ENCODE measurements around the gene NPAS3. TPM values are rescaled to one million over a fixed set of nuclear protein-coding genes. Genes with fewer than 3 reads are reported as not detected.

Gene NPAS3
- total and polyA plus RNA-seq, 10 donors = 0.13 to 9.5 (median 2.9) TPM

DNA sequence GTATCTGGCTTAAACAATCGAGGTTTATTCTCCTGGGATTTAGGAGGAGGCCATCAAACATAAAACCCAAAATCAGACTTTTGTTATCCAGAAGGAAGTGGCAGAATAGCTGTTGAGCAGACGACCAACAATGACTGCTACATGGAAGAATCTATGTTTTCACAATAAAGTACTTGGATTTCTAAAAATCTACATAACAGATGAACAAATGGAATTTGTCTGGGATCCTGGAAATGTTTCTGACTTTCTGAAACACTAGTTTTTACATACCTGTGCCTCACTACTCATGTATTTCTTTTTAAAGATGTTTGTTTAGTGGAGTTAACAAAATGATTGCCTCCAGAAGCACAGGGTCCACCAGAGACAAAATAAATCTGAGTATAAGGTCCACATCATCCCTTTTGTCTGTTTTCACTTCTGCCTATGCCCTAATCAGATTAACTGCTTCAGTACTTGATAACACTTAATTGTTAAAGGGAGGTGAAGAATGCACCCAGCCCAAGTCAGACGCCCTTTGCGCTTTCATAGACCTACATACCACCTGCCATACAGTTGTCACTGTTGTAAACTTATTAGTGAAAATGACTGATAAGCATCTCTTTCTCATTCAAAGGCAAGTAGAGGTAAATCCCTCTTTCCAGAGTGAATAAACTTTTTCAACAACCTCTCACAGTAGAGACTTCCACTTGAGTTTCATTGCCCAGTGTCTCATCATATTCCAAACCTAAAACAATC is 847.6 kb downstream of the NPAS3 start:
- WGBS, 5 donors = 77 to 89% (median 80%) methylated on average over 4 of the region's 4 CpGs
- H3K27ac ChIP-seq = no peak overlapping the region
- H3K36me3 ChIP-seq = no peaks in the 10 kb centered on the region
- TF ChIP-seq, protein P1, sequence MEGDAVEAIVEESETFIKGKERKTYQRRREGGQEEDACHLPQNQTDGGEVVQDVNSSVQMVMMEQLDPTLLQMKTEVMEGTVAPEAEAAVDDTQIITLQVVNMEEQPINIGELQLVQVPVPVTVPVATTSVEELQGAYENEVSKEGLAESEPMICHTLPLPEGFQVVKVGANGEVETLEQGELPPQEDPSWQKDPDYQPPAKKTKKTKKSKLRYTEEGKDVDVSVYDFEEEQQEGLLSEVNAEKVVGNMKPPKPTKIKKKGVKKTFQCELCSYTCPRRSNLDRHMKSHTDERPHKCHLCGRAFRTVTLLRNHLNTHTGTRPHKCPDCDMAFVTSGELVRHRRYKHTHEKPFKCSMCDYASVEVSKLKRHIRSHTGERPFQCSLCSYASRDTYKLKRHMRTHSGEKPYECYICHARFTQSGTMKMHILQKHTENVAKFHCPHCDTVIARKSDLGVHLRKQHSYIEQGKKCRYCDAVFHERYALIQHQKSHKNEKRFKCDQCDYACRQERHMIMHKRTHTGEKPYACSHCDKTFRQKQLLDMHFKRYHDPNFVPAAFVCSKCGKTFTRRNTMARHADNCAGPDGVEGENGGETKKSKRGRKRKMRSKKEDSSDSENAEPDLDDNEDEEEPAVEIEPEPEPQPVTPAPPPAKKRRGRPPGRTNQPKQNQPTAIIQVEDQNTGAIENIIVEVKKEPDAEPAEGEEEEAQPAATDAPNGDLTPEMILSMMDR (IDR thresholded peaks at IDR 0.05 in 8 of 11, conservative IDR thresholded peaks at IDR 0.05 in 3 of 11) = no peak
- TF ChIP-seq POLR2AphosphoS5 (IDR thresholded peaks at IDR 0.05) = no peak
- TF ChIP-seq POLR2A (IDR thresholded peaks at IDR 0.05) = no peak
- H3K4me1 ChIP-seq = no peaks in the 10 kb centered on the region
- peaks cover 0 to 3% (median 0%) of the 10 kb centered on the region in 7 donors for H3K27me3 ChIP-seq (replicated peaks in 1 of 7)
- intact Hi-C loops (cut with DNase I; ENCODE audit: low total_unique reads) = no loop called here
- no peak for DNase-seq
- H3K9me3 ChIP-seq = no peaks in the 10 kb centered on the region
- H3K4me3 ChIP-seq = no peak overlapping the region

- TF ChIP-seq POLR2A (IDR thresholded peaks at IDR 0.05) (no peak), POLR2AphosphoS5 (IDR thresholded peaks at IDR 0.05) (no peak)
- TF ChIP-seq, protein P1 (IDR thresholded peaks at IDR 0.05 in 8 of 11, conservative IDR thresholded peaks at IDR 0.05 in 3 of 11) = no peak
- 90 to 96% (median 93%) methylated on average over 11 of the region's 11 CpGs for WGBS, 5 donors
- intact Hi-C loops (cut with DNase I; ENCODE audit: low total_unique reads) = no loop called here
- DNase-seq = no peak
- Histone ChIP-seq H3K27me3 (replicated peaks in 1 of 7) (peaks cover 0 to 5% (median 0%) of the 10 kb centered on the region in 7 donors), H3K36me3 (no peaks in the 10 kb centered on the region), H3K4me1 (peaks cover 0 to 10% (median 7%) of the 10 kb centered on the region in 6 donors), H3K4me3 (no peak overlapping the region), H3K9me3 (no peaks in the 10 kb centered on the region), H3K27ac (no peak overlapping the region)
Observed at GRCh38 chr14:33788161-33788560, 849.5 kb downstream of the NPAS3 start.

- H3K4me1 ChIP-seq = peaks cover 0 to 10% (median 8%) of the 10 kb centered on the region in 6 donors
- no peaks in the 10 kb centered on the region for H3K36me3 ChIP-seq
- H3K27ac ChIP-seq = no peak overlapping the region
- no peak for DNase-seq
- peaks cover 0 to 5% (median 0%) of the 10 kb centered on the region in 7 donors for H3K27me3 ChIP-seq (replicated peaks in 1 of 7)
- intact Hi-C loops (cut with DNase I; ENCODE audit: low total_unique reads) = loop anchor here (5.0 kb wide), 1 partner anchor 1214 kb away; no protein-coding TSS in a partner anchor
- no peaks in the 10 kb centered on the region for H3K9me3 ChIP-seq
- no peak overlapping the region for H3K4me3 ChIP-seq
- TF ChIP-seq, protein P1 (IDR thresholded peaks at IDR 0.05 in 8 of 11, conservative IDR thresholded peaks at IDR 0.05 in 3 of 11) = no peak
- TF ChIP-seq POLR2A (IDR thresholded peaks at IDR 0.05) (no peak), POLR2AphosphoS5 (IDR thresholded peaks at IDR 0.05) (no peak)
- 27 to 65% (median 37%) methylated on average over 9 of the region's 9 CpGs for WGBS, 5 donors
Observed at GRCh38 chr14:33790996-33791395, 852.3 kb downstream of the NPAS3 start.

- H3K9me3 ChIP-seq = no peaks in the 10 kb centered on the region
- H3K27me3 ChIP-seq (replicated peaks in 1 of 7) = peaks cover 0 to 7% (median 0%) of the 10 kb centered on the region in 7 donors
- no peaks in the 10 kb centered on the region for H3K36me3 ChIP-seq
- H3K4me3 ChIP-seq = no peak overlapping the region
- no peak overlapping the region for H3K27ac ChIP-seq
- H3K4me1 ChIP-seq = peaks cover 0 to 10% (median 8%) of the 10 kb centered on the region in 6 donors
- TF ChIP-seq, protein P1 (IDR thresholded peaks at IDR 0.05 in 8 of 11, conservative IDR thresholded peaks at IDR 0.05 in 3 of 11) = no peak
- TF ChIP-seq POLR2AphosphoS5 (IDR thresholded peaks at IDR 0.05) = no peak
- TF ChIP-seq POLR2A (IDR thresholded peaks at IDR 0.05) = no peak
- intact Hi-C loops (cut with DNase I; ENCODE audit: low total_unique reads) = loop anchor here (5.0 kb wide), 1 partner anchor 1215 kb away; no protein-coding TSS in a partner anchor
- WGBS, 5 donors = 59 to 73% (median 66%) methylated on average over 8 of the region's 8 CpGs
- no peak for DNase-seq
Observed at GRCh38 chr14:33792009-33792719, 853.5 kb downstream of the NPAS3 start.
